GM19099 (cell line): ENCODE measurements around the gene TGFBR1.

Source experiments
- POLR2A ChIP-seq: IDR thresholded peaks from 3 replicates; pipeline ENCODE4 v1.6.1; 2011; ENCODE audit warnings: low read depth; ENCODE audit not compliant: insufficient read length; ENCODE audit errors: extremely low read depth

TGFBR1 gene

DNA sequence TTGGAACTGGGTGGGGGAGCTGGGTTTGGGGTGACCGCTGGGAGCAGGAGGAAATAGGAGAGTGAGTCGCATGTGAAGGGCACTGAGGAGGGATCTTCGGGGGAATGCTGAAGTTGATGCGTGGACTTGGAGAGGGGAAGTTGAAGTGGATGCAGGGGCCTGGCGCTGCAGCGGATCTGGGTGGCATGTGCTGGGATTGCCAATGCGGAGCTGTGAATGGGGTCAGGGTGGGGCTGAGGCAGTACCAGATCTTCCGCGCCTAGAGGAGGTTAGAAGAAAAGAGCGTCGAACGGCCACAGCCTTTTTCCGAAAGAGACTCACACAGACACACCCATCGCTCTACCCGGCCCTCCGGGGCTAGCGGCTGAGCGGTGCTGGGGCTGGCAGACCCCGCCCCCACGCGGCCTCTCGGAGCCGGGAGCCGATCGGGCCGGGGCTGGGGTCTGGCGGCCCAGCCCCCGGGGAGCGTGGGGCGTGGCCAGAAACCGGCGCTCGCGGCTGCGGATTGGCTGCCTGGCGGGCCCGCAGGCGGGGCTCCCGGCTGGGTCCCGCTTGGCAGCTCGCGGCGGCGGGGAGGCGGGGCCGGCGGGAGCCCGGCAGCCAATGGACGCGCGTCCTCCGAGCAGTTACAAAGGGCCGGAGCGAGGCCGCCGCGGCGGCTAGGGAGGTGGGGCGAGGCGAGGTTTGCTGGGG is at the start of gene TGFBR1:
Gene TGFBR1, plus strand, starts transcription at position 655 of the 693 bp plus-strand sequence. CDS start 93 bp downstream, outside the sequence.
- no peak for TF ChIP-seq POLR2A

DNA sequence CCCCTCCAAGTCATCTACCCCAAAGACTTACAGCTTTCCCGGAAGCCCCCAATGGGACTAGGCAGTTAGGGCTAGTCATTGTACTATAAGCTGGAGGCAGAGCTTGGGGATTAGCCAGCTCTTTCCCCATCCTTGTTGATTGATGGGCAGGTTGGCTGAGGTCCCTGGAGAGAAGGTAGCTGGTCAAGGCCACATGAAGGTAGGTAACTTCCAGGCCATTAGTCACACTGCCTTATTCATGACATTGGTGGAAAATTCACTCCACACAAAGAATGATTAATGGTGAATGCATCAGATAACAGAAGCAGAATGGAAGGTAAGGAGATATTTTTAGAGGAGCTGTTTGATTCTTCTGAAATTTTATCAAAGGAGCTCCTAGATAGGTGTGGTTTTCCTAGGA is 49.5 kb upstream of the TGFBR1 start:
- no peak for TF ChIP-seq POLR2A

DNA sequence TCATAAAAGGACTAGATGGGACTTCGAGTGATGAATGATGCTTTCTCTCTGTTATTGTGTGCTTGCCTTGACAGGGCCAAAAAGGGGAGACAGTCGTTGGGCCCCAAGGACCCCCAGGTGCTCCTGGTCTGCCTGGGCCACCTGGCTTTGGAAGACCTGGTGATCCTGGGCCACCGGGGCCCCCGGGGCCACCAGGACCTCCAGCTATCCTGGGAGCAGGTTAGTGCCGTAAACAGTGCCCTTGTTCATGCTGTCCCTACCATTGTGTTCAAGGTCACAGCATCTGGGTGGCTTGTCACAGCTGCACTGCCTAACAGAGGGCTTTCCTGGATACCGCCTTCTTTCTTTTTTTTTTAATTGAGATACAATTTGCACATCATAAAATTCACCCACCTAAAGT is 48.7 kb upstream of the TGFBR1 start:
- TF ChIP-seq POLR2A: no peak

- no peak for TF ChIP-seq POLR2A
Measured at GRCh38 chr9:99056886-99057664, 47.8 kb upstream of the TGFBR1 start.

DNA sequence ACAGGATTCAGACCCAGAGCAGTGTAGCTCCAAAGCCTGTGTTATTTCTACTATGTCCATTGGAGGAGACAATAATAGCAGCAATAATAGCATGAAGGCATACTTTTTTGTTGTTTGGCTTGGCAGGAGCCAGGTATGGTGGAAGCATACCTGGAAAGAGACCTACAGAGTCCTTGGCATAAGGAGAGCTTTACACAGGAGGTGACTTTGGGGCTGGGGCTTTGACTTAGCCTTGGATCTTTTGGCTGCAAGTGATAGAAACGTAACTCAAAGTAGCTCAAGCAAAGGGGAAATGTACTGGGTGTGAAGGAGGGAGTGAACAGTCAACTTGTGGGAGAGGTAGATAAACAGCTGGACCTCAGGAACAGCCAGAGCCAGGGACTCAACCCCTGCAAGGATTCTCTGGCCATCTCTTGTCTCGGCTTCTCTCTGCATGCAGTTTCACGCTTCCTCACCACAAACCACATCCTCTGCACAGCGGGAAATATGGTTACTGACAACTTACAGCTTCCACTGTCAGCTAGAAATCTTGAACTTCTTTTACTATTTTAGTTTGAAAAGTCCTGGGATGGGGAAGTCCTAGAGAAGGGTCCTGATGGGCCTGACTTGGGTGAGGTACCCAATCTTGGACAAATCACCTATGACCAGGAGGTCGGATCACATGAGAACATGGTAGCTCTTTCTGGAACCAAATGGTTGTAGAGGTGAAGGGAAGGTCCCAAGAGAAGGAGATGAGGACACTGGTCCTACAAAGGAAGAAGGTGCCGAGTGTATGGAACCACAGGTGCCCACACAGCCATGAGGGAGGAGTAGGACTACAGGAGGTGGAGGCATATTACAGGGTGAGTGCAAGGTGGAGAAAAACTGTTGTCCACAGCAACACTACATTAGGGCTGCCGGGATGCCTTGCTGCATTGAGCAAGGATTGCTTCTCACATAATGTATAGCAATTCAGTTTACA is 47.0 kb upstream of the TGFBR1 start:
- TF ChIP-seq POLR2A: no peak

- TF ChIP-seq POLR2A: no peak
Measured at GRCh38 chr9:99058964-99059921, 45.7 kb upstream of the TGFBR1 start.

- no peak for TF ChIP-seq POLR2A
Measured at GRCh38 chr9:99060621-99061020, 44.3 kb upstream of the TGFBR1 start.

- no peak for TF ChIP-seq POLR2A
Measured at GRCh38 chr9:99062549-99062948, 42.4 kb upstream of the TGFBR1 start.

- TF ChIP-seq POLR2A: no peak
Measured at GRCh38 chr9:99063522-99063921, 41.4 kb upstream of the TGFBR1 start.

DNA sequence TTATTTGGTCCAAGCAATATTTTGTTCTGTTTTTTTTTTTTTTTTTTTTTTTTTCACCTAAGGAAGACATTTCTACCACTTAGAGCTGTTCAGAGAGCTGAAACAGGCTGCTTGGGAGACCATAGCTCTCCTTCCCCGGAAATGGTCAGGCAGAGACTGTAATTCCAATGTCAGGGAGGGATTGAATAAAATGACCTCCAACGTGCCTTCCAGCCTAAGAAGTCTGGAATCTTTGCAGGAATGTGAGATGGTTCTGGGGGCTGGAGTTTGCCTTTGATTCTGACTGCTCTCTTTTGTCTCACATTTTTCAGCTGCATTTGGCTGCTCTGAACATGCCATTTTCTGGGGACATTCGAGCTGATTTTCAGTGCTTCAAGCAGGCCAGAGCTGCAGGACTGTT is 38.3 kb upstream of the TGFBR1 start:
- TF ChIP-seq POLR2A: no peak

GRCh38 chr9:99069075-99069474 is 35.8 kb upstream of the TGFBR1 start:
- TF ChIP-seq POLR2A: no peak

- TF ChIP-seq POLR2A: no peak
Measured at GRCh38 chr9:99069546-99069945, 35.4 kb upstream of the TGFBR1 start.

- no peak for TF ChIP-seq POLR2A
Measured at GRCh38 chr9:99070681-99071080, 34.2 kb upstream of the TGFBR1 start.
